ENCODE measurements around the gene SMTN.

GRCh38 chr22:31122196-31122531 is 41.0 kb downstream of the SMTN start:
- TF ChIP-seq CTCF (IDR thresholded peaks at IDR 0.05) (no peak), RFX5 (IDR thresholded peaks at IDR 0.05; ENCODE audit: low read length) (no peak), RXRA (IDR thresholded peaks at IDR 0.05; ENCODE audit: borderline replicate concordance, low read depth) (no peak)
- TF ChIP-seq, protein P1, sequence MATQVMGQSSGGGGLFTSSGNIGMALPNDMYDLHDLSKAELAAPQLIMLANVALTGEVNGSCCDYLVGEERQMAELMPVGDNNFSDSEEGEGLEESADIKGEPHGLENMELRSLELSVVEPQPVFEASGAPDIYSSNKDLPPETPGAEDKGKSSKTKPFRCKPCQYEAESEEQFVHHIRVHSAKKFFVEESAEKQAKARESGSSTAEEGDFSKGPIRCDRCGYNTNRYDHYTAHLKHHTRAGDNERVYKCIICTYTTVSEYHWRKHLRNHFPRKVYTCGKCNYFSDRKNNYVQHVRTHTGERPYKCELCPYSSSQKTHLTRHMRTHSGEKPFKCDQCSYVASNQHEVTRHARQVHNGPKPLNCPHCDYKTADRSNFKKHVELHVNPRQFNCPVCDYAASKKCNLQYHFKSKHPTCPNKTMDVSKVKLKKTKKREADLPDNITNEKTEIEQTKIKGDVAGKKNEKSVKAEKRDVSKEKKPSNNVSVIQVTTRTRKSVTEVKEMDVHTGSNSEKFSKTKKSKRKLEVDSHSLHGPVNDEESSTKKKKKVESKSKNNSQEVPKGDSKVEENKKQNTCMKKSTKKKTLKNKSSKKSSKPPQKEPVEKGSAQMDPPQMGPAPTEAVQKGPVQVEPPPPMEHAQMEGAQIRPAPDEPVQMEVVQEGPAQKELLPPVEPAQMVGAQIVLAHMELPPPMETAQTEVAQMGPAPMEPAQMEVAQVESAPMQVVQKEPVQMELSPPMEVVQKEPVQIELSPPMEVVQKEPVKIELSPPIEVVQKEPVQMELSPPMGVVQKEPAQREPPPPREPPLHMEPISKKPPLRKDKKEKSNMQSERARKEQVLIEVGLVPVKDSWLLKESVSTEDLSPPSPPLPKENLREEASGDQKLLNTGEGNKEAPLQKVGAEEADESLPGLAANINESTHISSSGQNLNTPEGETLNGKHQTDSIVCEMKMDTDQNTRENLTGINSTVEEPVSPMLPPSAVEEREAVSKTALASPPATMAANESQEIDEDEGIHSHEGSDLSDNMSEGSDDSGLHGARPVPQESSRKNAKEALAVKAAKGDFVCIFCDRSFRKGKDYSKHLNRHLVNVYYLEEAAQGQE (IDR thresholded peaks at IDR 0.05; ENCODE audit: low read depth, low read length) = no peak

All from SK-N-SH (cell line).